ENCODE measurements around the gene FOXM1.

FOXM1 gene

GRCh38 chr12:2877047-2877952 is at the start of gene FOXM1, which contains the start of gene RHNO1:
TSS of gene FOXM1 (minus strand) at chr12:2877174. CDS start at chr12:2874478, 2,696 bp downstream.
TSS of gene RHNO1 (plus strand) at chr12:2877223. CDS start at chr12:2885367, 8,144 bp downstream.
- DNase-seq, result peak; percentile 89

GRCh38 chr12:2925322-2925995 is 48.5 kb upstream of the FOXM1 start:
- no peak for DNase-seq

- DNase-seq, result no peak
Observed at GRCh38 chr12:2924019-2924418, 47.0 kb upstream of the FOXM1 start.

GRCh38 chr12:2923057-2923456 is 46.1 kb upstream of the FOXM1 start:
- DNase-seq, result no peak

- DNase-seq, result no peak
Observed at GRCh38 chr12:2922329-2922728, 45.4 kb upstream of the FOXM1 start.

- DNase-seq, result no peak
Observed at GRCh38 chr12:2919249-2919648, 42.3 kb upstream of the FOXM1 start.

GRCh38 chr12:2912216-2912575 is 35.2 kb upstream of the FOXM1 start:
- no peak for DNase-seq

- DNase-seq, result no peak
Observed at GRCh38 chr12:2904260-2904659, 27.3 kb upstream of the FOXM1 start.

GRCh38 chr12:2902272-2902880 is 25.4 kb upstream of the FOXM1 start:
- DNase-seq, result no peak

GRCh38 chr12:2900642-2901041 is 23.7 kb upstream of the FOXM1 start:
- no peak for DNase-seq

- DNase-seq, result no peak
Observed at GRCh38 chr12:2897418-2897817, 20.4 kb upstream of the FOXM1 start.

- DNase-seq, result no peak
Observed at GRCh38 chr12:2895511-2895910, 18.5 kb upstream of the FOXM1 start.

- no peak for DNase-seq
Observed at GRCh38 chr12:2895051-2895451, 18.1 kb upstream of the FOXM1 start.

GRCh38 chr12:2893007-2893406 is 16.0 kb upstream of the FOXM1 start:
- DNase-seq, result no peak

GRCh38 chr12:2892246-2892645 is 15.3 kb upstream of the FOXM1 start:
- DNase-seq, result no peak

GRCh38 chr12:2891240-2892053 is 14.5 kb upstream of the FOXM1 start:
- peak; percentile 25 for DNase-seq

GRCh38 chr12:2890388-2891239 is 13.6 kb upstream of the FOXM1 start, which contains the start of gene TULP3:
TSS of gene TULP3 (plus strand) at chr12:2890891. CDS start at chr12:2890948, 57 bp downstream.
- peak; percentile 99 for DNase-seq

- no peak for DNase-seq
Observed at GRCh38 chr12:2890001-2890387, 13.0 kb upstream of the FOXM1 start.

GRCh38 chr12:2886768-2887450 is 9.9 kb upstream of the FOXM1 start:
- no peak for DNase-seq

- no peak for DNase-seq
Observed at GRCh38 chr12:2884810-2885209, 7.8 kb upstream of the FOXM1 start.

GRCh38 chr12:2879853-2880252 is 2.9 kb upstream of the FOXM1 start:
- no peak for DNase-seq
